Naive thymus-derived CD8-positive, alpha-beta T cell (primary cell): ENCODE data around the gene CAPN1. TPM values are rescaled to one million over a fixed set of nuclear protein-coding genes. Genes with fewer than 3 reads are reported as not detected.
A peak's percentile ranks its signal among the peaks of the same experiment; 100 is the strongest.
"Not testable (repeated sequence)": the region's sequence is repeated elsewhere in the genome, so short reads cannot be mapped to it uniquely, and the experiment has no call there.

ENCODE experiments used
- ATAC-seq, 2 donors: fragments of 150-1000 bp; cut with Tn5 transposase in 1 of 2; sonication (Bioruptor Pico), chemical (Tn5 transposase) in 1 of 2; 1 replicate in 1 of 2; 2 replicates in 1 of 2; pipeline ENCODE4 v1.10.0; 2021; ENCODE audit warnings: mild to moderate bottlenecking in 2 of 2, moderate library complexity in 2 of 2
- POLR2A ChIA-PET: fragments of 350-600 bp; sonication (Branson Sonifier 250); formaldehyde crosslinking; loops from one replicate; lab custom pipeline; 2021; ENCODE audit warnings: antibody characterized with exemption; lab: Charles Lee
- DNase-seq, 10 donors: peaks; one replicate each; pipeline versions ENCODE4 v3.0.0 to v3.0.0-alpha.2; 2020 to 2022
- H3K27ac Mint-ChIP-seq, 10 donors: one replicate each; pipeline ENCODE4 v1.8.0; 2020 to 2022; ENCODE audit warnings: mild to moderate bottlenecking in 10 of 10, mixed read lengths in 10 of 10, moderate library complexity in 4 of 10, inconsistent platforms in 1 of 10
- H3K27me3 Mint-ChIP-seq, 5 donors: one replicate each; pipeline ENCODE4 v1.8.0; 2021 to 2022; ENCODE audit warnings: mixed read lengths in 5 of 5
- H3K36me3 Mint-ChIP-seq, 3 donors: one replicate each; pipeline ENCODE4 v1.8.0; 2020 to 2022; ENCODE audit warnings: mixed read lengths in 3 of 3, mild to moderate bottlenecking in 2 of 3, inconsistent platforms in 1 of 3
- H3K4me1 Mint-ChIP-seq, 4 donors: one replicate each; pipeline ENCODE4 v1.8.0; 2021 to 2022; ENCODE audit warnings: mixed read lengths in 4 of 4
- H3K4me3 Mint-ChIP-seq, 10 donors: one replicate each; pipeline ENCODE4 v1.8.0; 2020 to 2022; ENCODE audit warnings: mild to moderate bottlenecking in 10 of 10, mixed read lengths in 10 of 10, moderate library complexity in 6 of 10, inconsistent platforms in 1 of 10
- H3K9me3 Mint-ChIP-seq, 9 donors: one replicate each; pipeline ENCODE4 v1.8.0; 2020 to 2022; ENCODE audit warnings: mixed read lengths in 9 of 9, mild to moderate bottlenecking in 3 of 9, inconsistent platforms in 1 of 9, moderate library complexity in 1 of 9
- polyA plus RNA-seq, 3 donors: library from polyadenylated mRNA; unstranded; fragments of 300-500 nt; fragmentation: Illumina TruSeq; gene quantifications; one replicate each; pipeline ENCODE4 v1.2.3, GENCODE V29; 2021
- total RNA-seq, 8 experiments: library from RNA in 2 of 8; stranded (reverse) in 2 of 8; gene quantifications; one replicate each; pipeline ENCODE4 v1.2.3 and lab custom pipeline; 2021 to 2026

CAPN1 gene
- total and polyA plus RNA-seq, 5 experiments from 2014 or later, result 75.6 to 106 (median 79.2) TPM

GRCh38 chr11:65147352-65148075, 34.2 kb upstream of the CAPN1 start:
- Mint-ChIP-seq H3K27ac (no peak overlapping the region), H3K9me3 (no peaks in the 10 kb centered on the region), H3K4me3 (no peak overlapping the region), H3K4me1 (peaks cover 0 to 26% (median 2%) of the 10 kb centered on the region in 4 donors), H3K27me3 (peaks cover 0 to 8% (median 3%) of the 10 kb centered on the region in 5 donors), H3K36me3 (no peaks in the 10 kb centered on the region)
- no peak for DNase-seq
- POLR2A ChIA-PET, result no interaction called here
- no peak for ATAC-seq

GRCh38 chr11:65148657-65149056, 33.1 kb upstream of the CAPN1 start:
- H3K27ac Mint-ChIP-seq, result peak overlapping the region in 1 of 10 donors; percentile 68
- DNase-seq, result no peak
- H3K4me1 Mint-ChIP-seq, result peaks cover 0 to 26% (median 2%) of the 10 kb centered on the region in 4 donors
- H3K4me3 Mint-ChIP-seq, result no peak overlapping the region
- POLR2A ChIA-PET, result no interaction called here
- H3K9me3 Mint-ChIP-seq, result no peaks in the 10 kb centered on the region
- H3K27me3 Mint-ChIP-seq, result peaks cover 0 to 11% (median 3%) of the 10 kb centered on the region in 5 donors
- no peaks in the 10 kb centered on the region for H3K36me3 Mint-ChIP-seq
- no peak for ATAC-seq

GRCh38 chr11:65150131-65150508, 31.6 kb upstream of the CAPN1 start:
- H3K4me3 Mint-ChIP-seq, ATAC-seq, DNase-seq, H3K36me3 Mint-ChIP-seq, POLR2A ChIA-PET, H3K9me3 Mint-ChIP-seq, H3K27ac Mint-ChIP-seq: not testable (repeated sequence)
- Mint-ChIP-seq H3K4me1 (peaks cover 0 to 26% (median 2%) of the 10 kb centered on the region in 4 donors), H3K27me3 (peaks cover 0 to 11% (median 3%) of the 10 kb centered on the region in 5 donors)

GRCh38 chr11:65150509-65151299, 31.0 kb upstream of the CAPN1 start:
- H3K9me3 Mint-ChIP-seq, result no peaks in the 10 kb centered on the region
- H3K27me3 Mint-ChIP-seq, result peaks cover 0 to 11% (median 3%) of the 10 kb centered on the region in 5 donors
- H3K36me3 Mint-ChIP-seq, result no peaks in the 10 kb centered on the region
- POLR2A ChIA-PET, result no interaction called here
- H3K4me1 Mint-ChIP-seq, result peaks cover 0 to 26% (median 2%) of the 10 kb centered on the region in 4 donors
- no peak for ATAC-seq
- H3K27ac Mint-ChIP-seq, result peak overlapping the region in 2 of 10 donors; percentile 2 to 83
- DNase-seq, result no peak
- H3K4me3 Mint-ChIP-seq, result peak overlapping the region in 1 of 10 donors; percentile 7

- ATAC-seq, result no peak
Observed at GRCh38 chr11:65151331-65151899, 30.3 kb upstream of the CAPN1 start.

GRCh38 chr11:65152122-65152521, 29.6 kb upstream of the CAPN1 start:
- Mint-ChIP-seq H3K27ac (peak overlapping the region in 1 of 10 donors; percentile 16), H3K4me1 (peaks cover 0 to 19% (median 2%) of the 10 kb centered on the region in 4 donors), H3K4me3 (no peak overlapping the region), H3K27me3 (peaks cover 0 to 11% (median 3%) of the 10 kb centered on the region in 5 donors), H3K36me3 (no peaks in the 10 kb centered on the region), H3K9me3 (no peaks in the 10 kb centered on the region)
- no peak for DNase-seq
- no peak for ATAC-seq
- POLR2A ChIA-PET, result no interaction called here

More at GRCh38 chr11:65151331-65151899, 30.3 kb upstream of the CAPN1 start:
- H3K4me1 Mint-ChIP-seq, result peaks cover 0 to 22% (median 2%) of the 10 kb centered on the region in 4 donors
- peaks cover 0 to 11% (median 3%) of the 10 kb centered on the region in 5 donors for H3K27me3 Mint-ChIP-seq
- H3K4me3 Mint-ChIP-seq, result no peak overlapping the region
- no peak for DNase-seq
- H3K27ac Mint-ChIP-seq, result peak overlapping the region in 3 of 10 donors; percentile 2 to 83 (median 16)
- H3K36me3 Mint-ChIP-seq, result no peaks in the 10 kb centered on the region
- no peaks in the 10 kb centered on the region for H3K9me3 Mint-ChIP-seq
- POLR2A ChIA-PET, result no interaction called here

- Mint-ChIP-seq H3K4me3 (no peak overlapping the region), H3K36me3 (no peaks in the 10 kb centered on the region), H3K4me1 (peaks cover 0 to 6% (median under 1%) of the 10 kb centered on the region in 4 donors), H3K27ac (no peak overlapping the region), H3K27me3 (peaks cover 0 to 5% (median 2%) of the 10 kb centered on the region in 5 donors), H3K9me3 (no peaks in the 10 kb centered on the region)
- no peak for ATAC-seq
- DNase-seq, result no peak
- POLR2A ChIA-PET, result interaction anchor here (1.0 to 1.2 kb wide), 2 partner anchors 21 to 25 kb away, joined by 3 read pairs; partner anchors contain the start of gene CAPN1
Observed at GRCh38 chr11:65156256-65156655, 25.5 kb upstream of the CAPN1 start.

GRCh38 chr11:65156926-65157325, 24.8 kb upstream of the CAPN1 start:
- ATAC-seq (no peak), DNase-seq (no peak)
- H3K9me3 Mint-ChIP-seq, result no peaks in the 10 kb centered on the region
- peaks cover 0 to 3% (median 0%) of the 10 kb centered on the region in 5 donors for H3K27me3 Mint-ChIP-seq
- H3K4me3 Mint-ChIP-seq, result no peak overlapping the region
- H3K4me1 Mint-ChIP-seq, result peaks cover 0 to 5% (median 0%) of the 10 kb centered on the region in 4 donors
- POLR2A ChIA-PET, result interaction anchor here (1.0 to 1.2 kb wide), 2 partner anchors 22 to 25 kb away, joined by 3 read pairs; partner anchors contain the start of gene CAPN1
- H3K27ac Mint-ChIP-seq, result peak overlapping the region in 1 of 10 donors; percentile 18
- H3K36me3 Mint-ChIP-seq, result no peaks in the 10 kb centered on the region

GRCh38 chr11:65157336-65157735, 24.4 kb upstream of the CAPN1 start:
- H3K27ac Mint-ChIP-seq, result peak overlapping the region in 1 of 10 donors; percentile 18
- H3K27me3 Mint-ChIP-seq, result peaks cover 0 to 3% (median 0%) of the 10 kb centered on the region in 5 donors
- H3K4me3 Mint-ChIP-seq, result no peak overlapping the region
- peaks cover 0 to 1% (median 0%) of the 10 kb centered on the region in 4 donors for H3K4me1 Mint-ChIP-seq
- POLR2A ChIA-PET, result no interaction called here
- ATAC-seq (no peak), DNase-seq (no peak)
- no peaks in the 10 kb centered on the region for H3K36me3 Mint-ChIP-seq
- H3K9me3 Mint-ChIP-seq, result no peaks in the 10 kb centered on the region

GRCh38 chr11:65159012-65159411, 22.7 kb upstream of the CAPN1 start:
- ATAC-seq, result no peak
- H3K9me3 Mint-ChIP-seq, result no peaks in the 10 kb centered on the region

GRCh38 chr11:65160643-65161042, 21.1 kb upstream of the CAPN1 start:
- POLR2A ChIA-PET, result no interaction called here

More at GRCh38 chr11:65159012-65159411, 22.7 kb upstream of the CAPN1 start:
- Mint-ChIP-seq H3K4me3 (no peak overlapping the region), H3K36me3 (no peaks in the 10 kb centered on the region), H3K27me3 (no peaks in the 10 kb centered on the region), H3K4me1 (no peaks in the 10 kb centered on the region), H3K27ac (no peak overlapping the region)
- no peak for DNase-seq
- POLR2A ChIA-PET, result no interaction called here

GRCh38 chr11:65163684-65164083, 18.0 kb upstream of the CAPN1 start:
- H3K36me3 Mint-ChIP-seq, result no peaks in the 10 kb centered on the region
- POLR2A ChIA-PET, result no interaction called here
- peaks cover 0 to 3% (median under 1%) of the 10 kb centered on the region in 4 donors for H3K4me1 Mint-ChIP-seq
- no peaks in the 10 kb centered on the region for H3K9me3 Mint-ChIP-seq
- H3K4me3 Mint-ChIP-seq, result no peak overlapping the region
- ATAC-seq (no peak), DNase-seq (no peak)
- H3K27me3 Mint-ChIP-seq, result no peaks in the 10 kb centered on the region
- H3K27ac Mint-ChIP-seq, result no peak overlapping the region

More at GRCh38 chr11:65160643-65161042, 21.1 kb upstream of the CAPN1 start:
- Mint-ChIP-seq H3K27ac (no peak overlapping the region), H3K36me3 (no peaks in the 10 kb centered on the region), H3K27me3 (no peaks in the 10 kb centered on the region), H3K9me3 (no peaks in the 10 kb centered on the region), H3K4me1 (peaks cover 0 to 2% (median 0%) of the 10 kb centered on the region in 4 donors), H3K4me3 (no peak overlapping the region)
- DNase-seq, result no peak
- ATAC-seq, result no peak
